Suprapubic skin (tissue), 4 donors: Measurements from ENCODE around the gene JPH3. TPM values are rescaled to one million over a fixed set of nuclear protein-coding genes. Genes with fewer than 3 reads are reported as not detected.

Source experiments
- DNase-seq, 2 donors: peaks; one replicate each; pipeline ENCODE4 v3.0.0-alpha.2; 2019; ENCODE audit warnings: low spot score in 2 of 2
- H3K27ac ChIP-seq: fragments of 200-600 bp; sonication (generic); one replicate; pipeline ENCODE4 v1.5.1; 2019
- H3K27me3 ChIP-seq: fragments of 200-600 bp; sonication (generic); one replicate; pipeline ENCODE4 v1.5.1; 2019
- H3K36me3 ChIP-seq: fragments of 200-600 bp; sonication (generic); one replicate; pipeline ENCODE4 v1.5.1; 2019
- H3K4me1 ChIP-seq: fragments of 200-600 bp; sonication (generic); one replicate; pipeline ENCODE4 v1.5.1; 2019
- H3K4me3 ChIP-seq: fragments of 200-600 bp; sonication (generic); one replicate; pipeline ENCODE4 v1.5.1; 2019; ENCODE audit warnings: mild to moderate bottlenecking
- H3K9me3 ChIP-seq: fragments of 200-600 bp; sonication (generic); one replicate; pipeline ENCODE4 v1.5.1; 2019
- EP300 ChIP-seq: sonication (generic); formaldehyde crosslinking; IDR thresholded peaks from one replicate; pipeline ENCODE4 v1.6.1; 2017; ENCODE audit warnings: antibody characterized with exemption
- POLR2A ChIP-seq, 2 donors: fragments of 450-650 bp; IDR thresholded peaks; one replicate each; pipeline ENCODE4 v1.6.1; 2017; ENCODE audit warnings: antibody characterized with exemption in 2 of 2, mild to moderate bottlenecking in 2 of 2, moderate library complexity in 2 of 2
- POLR2AphosphoS5 ChIP-seq, 3 donors: sonication (generic); formaldehyde crosslinking; IDR thresholded peaks; one replicate each; pipeline ENCODE4 v1.6.1; 2017; ENCODE audit warnings: antibody characterized with exemption in 3 of 3
- WGBS: methylation state at CpG from one replicate; pipeline ENCODE4 v1.1.5; 2018; 5-methylcytosine and 5-hydroxymethylcytosine counted together
- total RNA-seq, 4 donors: library from RNA; depleted of rRNA; stranded (reverse); fragments of >200 nt; gene quantifications; one replicate each; pipeline ENCODE4 v1.1.0, GENCODE V29; 2016
- TF ChIP-seq, protein P1 (sequence below), 2 donors: fragments of 200-600 bp in 1 of 2; fragments of 450-650 bp in 1 of 2; sonication (generic) in 1 of 2; IDR thresholded peaks; one replicate each; pipeline ENCODE4 v1.5.1; 2016 to 2019; ENCODE audit warnings: antibody characterized with exemption in 2 of 2, mild to moderate bottlenecking in 1 of 2, moderate library complexity in 1 of 2

JPH3 gene
- total RNA-seq, 4 donors from 2014 or later = not detected

DNA sequence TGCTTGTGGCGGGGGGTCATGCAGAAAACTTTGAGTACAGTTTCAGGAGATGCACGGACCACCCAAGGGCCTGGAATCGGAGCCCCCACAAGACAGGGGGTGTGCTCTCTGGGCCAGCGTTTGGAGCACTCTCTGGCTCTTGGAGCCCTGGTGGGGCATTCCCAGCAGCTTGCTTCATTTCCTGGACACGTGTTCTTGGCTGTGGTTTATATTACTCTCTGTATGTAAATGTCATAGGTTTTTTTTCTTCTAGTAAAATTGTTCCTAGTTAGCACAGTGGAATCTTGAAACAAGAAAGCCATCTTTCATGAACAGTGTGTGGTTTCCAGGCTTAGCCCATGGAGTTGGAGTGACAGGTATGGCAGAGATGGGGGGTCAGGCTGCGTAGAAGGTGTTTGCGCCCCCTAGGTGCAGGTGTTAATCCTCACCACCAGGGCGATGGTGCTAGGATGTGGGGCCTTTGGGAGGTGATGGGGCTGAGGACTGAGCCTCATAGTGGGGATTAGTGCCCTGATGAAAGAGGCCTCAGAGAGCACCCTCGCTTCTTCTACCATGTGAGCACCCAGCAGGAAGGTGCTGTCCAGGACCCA lies 79.8 kb downstream of the JPH3 start:
- no peak for DNase-seq
- 41% methylated on average over 8 of the region's 9 CpGs for WGBS
- H3K36me3 ChIP-seq = no peaks in the 10 kb centered on the region
- H3K27me3 ChIP-seq = peaks cover 44% of the 10 kb centered on the region
- H3K4me3 ChIP-seq = no peak overlapping the region
- H3K27ac ChIP-seq = no peak overlapping the region
- TF ChIP-seq EP300 (no peak), POLR2AphosphoS5 (IDR thresholded peaks at IDR 0.05) (no peak), POLR2A (IDR thresholded peaks at IDR 0.05) (no peak)
- TF ChIP-seq, protein P1, sequence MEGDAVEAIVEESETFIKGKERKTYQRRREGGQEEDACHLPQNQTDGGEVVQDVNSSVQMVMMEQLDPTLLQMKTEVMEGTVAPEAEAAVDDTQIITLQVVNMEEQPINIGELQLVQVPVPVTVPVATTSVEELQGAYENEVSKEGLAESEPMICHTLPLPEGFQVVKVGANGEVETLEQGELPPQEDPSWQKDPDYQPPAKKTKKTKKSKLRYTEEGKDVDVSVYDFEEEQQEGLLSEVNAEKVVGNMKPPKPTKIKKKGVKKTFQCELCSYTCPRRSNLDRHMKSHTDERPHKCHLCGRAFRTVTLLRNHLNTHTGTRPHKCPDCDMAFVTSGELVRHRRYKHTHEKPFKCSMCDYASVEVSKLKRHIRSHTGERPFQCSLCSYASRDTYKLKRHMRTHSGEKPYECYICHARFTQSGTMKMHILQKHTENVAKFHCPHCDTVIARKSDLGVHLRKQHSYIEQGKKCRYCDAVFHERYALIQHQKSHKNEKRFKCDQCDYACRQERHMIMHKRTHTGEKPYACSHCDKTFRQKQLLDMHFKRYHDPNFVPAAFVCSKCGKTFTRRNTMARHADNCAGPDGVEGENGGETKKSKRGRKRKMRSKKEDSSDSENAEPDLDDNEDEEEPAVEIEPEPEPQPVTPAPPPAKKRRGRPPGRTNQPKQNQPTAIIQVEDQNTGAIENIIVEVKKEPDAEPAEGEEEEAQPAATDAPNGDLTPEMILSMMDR (IDR thresholded peaks at IDR 0.05) = no peak
- H3K4me1 ChIP-seq = peaks cover 3% of the 10 kb centered on the region
- H3K9me3 ChIP-seq = no peaks in the 10 kb centered on the region

DNA sequence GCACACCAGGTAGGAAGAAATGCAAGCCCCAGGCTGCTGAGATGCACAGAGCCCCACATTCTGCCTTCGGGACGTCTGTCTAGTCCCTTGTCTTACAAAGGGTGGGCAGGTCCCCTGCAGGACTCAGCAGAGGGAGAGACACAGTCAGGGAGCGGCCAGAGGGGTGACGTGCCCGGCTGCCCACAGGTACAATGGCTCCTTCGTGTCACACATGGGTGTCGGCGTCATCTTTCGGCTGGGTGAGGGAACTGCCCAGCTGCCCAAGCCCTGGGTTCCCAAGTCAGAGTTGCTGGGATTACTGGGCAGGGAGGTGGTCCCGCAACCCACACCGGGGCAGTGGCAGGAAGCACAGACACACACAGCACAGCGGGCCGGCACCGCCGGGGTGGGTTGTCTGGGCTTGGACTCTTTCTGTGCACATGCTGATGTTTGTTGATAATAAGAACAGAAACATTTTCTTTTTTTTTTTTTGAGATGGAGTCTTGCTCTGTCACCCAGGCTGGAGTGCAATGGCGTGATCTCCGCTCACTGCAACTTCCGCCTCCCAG lies 80.6 kb downstream of the JPH3 start:
- Histone ChIP-seq H3K4me1 (peaks cover 3% of the 10 kb centered on the region), H3K27me3 (peaks cover 52% of the 10 kb centered on the region)
- 80% methylated on average over 17 of the region's 18 CpGs for WGBS

DNA sequence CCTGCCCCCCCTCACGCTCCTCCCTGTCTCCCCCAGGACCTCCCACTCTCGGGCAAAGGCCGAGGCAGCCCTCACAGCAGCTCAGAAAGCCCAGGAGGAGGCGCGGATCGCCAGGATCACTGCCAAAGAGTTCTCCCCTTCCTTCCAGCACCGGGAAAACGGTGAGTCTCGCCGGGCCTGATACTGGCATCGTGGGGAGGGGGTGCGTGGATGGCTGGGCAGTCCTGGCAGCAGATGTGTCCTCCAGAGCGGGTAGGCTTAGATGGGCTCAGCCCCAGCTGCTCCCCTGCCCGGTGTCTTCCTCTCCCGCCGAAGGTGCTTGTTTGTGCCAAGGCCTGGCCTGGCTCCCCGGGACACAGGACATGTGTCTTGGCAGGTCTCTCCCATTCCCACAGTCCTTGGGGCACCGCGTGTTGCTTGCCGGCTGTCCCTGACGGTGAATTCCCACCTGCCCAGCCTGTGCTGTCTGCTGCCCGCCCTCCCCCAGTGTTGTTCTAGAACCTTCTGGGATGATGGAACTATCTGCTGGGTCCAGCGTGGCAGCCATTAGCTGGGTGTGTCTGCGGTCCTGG lies 81.9 kb downstream of the JPH3 start:
- H3K27me3 ChIP-seq = peaks cover 56% of the 10 kb centered on the region
- H3K9me3 ChIP-seq = no peaks in the 10 kb centered on the region
- H3K27ac ChIP-seq = no peak overlapping the region
- WGBS = 52% methylated on average over 11 of the region's 24 CpGs
- no peak overlapping the region for H3K4me3 ChIP-seq
- H3K4me1 ChIP-seq = peaks cover under 1% of the 10 kb centered on the region
- TF ChIP-seq EP300 (no peak), POLR2AphosphoS5 (IDR thresholded peaks at IDR 0.05) (no peak), POLR2A (IDR thresholded peaks at IDR 0.05) (no peak)
- TF ChIP-seq, protein P1 (IDR thresholded peaks at IDR 0.05) = no peak
- no peaks in the 10 kb centered on the region for H3K36me3 ChIP-seq
- no peak for DNase-seq

More for the DNA sequence above, 80.6 kb downstream of the JPH3 start:
- no peak for DNase-seq
- H3K36me3 ChIP-seq = no peaks in the 10 kb centered on the region
- no peak for TF ChIP-seq POLR2AphosphoS5 (IDR thresholded peaks at IDR 0.05)
- TF ChIP-seq, protein P1 (IDR thresholded peaks at IDR 0.05) = no peak
- H3K9me3 ChIP-seq = no peaks in the 10 kb centered on the region
- H3K4me3 ChIP-seq = no peak overlapping the region
- no peak overlapping the region for H3K27ac ChIP-seq

DNA sequence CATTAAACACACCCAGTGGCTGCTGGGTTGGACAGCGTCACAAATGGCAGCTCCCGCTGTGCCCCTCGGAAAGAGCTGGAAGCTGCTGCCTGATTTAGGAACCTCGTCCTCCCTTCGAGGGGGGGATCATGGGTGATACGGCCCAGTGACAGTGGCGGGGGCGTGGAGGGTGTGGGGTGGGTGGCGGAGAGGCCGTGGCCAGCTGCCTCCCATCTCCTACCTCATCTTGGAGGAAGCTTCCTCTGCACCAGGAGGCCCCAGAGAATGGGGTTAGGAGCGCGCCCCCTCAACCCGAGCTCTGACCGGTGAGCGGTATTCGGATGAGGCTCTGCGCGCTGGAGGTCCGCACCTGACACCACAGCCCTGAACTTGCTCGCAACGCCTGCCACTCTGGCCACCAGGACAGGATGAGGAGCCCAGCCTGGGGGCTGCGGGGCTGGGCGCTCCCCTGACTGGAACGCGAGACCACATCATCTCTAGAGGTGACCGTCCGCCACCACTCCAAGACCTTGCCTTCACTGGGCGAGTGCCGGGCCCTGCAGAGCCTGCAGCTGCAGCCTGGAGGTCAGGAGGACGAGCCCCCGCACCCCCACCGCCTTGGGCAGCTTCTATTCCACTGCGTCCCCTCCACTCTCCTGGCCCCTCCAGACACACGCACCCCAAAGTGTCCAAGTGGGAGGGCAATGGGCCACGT lies 82.5 kb downstream of the JPH3 start:
- Histone ChIP-seq H3K27ac (no peak overlapping the region), H3K27me3 (peaks cover 54% of the 10 kb centered on the region), H3K9me3 (no peaks in the 10 kb centered on the region), H3K36me3 (no peaks in the 10 kb centered on the region), H3K4me1 (no peaks in the 10 kb centered on the region), H3K4me3 (no peak overlapping the region)
- TF ChIP-seq EP300 (no peak), POLR2A (IDR thresholded peaks at IDR 0.05) (no peak), POLR2AphosphoS5 (IDR thresholded peaks at IDR 0.05) (no peak)
- TF ChIP-seq, protein P1 (IDR thresholded peaks at IDR 0.05) = no peak
- no peak for DNase-seq
- WGBS = 86% methylated on average over 6 of the region's 35 CpGs

DNA sequence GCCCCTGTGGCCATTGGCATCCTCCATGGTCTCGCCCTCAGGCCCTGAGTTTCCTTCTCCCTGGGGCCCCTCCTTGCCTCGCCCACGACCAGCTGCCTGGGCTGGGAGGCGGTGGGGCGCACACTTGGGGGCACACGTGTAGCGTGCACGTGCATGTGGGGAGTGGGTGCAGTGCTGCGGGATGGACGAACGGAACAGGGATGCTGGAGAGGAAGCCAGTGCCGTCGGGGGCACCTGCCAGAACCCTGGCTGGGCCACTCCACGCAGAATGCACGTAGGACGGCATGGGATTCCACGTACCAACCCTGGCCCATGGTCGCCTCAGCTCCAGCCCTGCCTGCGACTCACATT lies 83.1 kb downstream of the JPH3 start:
- H3K36me3 ChIP-seq = no peaks in the 10 kb centered on the region
- H3K27ac ChIP-seq = no peak overlapping the region
- no peak for DNase-seq
- peaks cover 49% of the 10 kb centered on the region for H3K27me3 ChIP-seq
- WGBS = 79% methylated on average over 19 of the region's 19 CpGs
- TF ChIP-seq, protein P1 (IDR thresholded peaks at IDR 0.05) = no peak
- TF ChIP-seq POLR2A (IDR thresholded peaks at IDR 0.05) (no peak), EP300 (no peak), POLR2AphosphoS5 (IDR thresholded peaks at IDR 0.05) (no peak)
- no peak overlapping the region for H3K4me3 ChIP-seq
- H3K9me3 ChIP-seq = no peaks in the 10 kb centered on the region
- H3K4me1 ChIP-seq = no peaks in the 10 kb centered on the region
